H1 (cell line): ENCODE data around the gene RAN.

ENCODE experiments used
- CBX8 ChIP-seq: fragments of 300-800, 300-1000 bp; sonication (generic); IDR thresholded peaks from 2 replicates; pipeline ENCODE4 v1.7.1; 2016; ENCODE audit warnings: low read depth, low read length, borderline replicate concordance
- CTCF ChIP-seq, 3 experiments: IDR thresholded peaks; 1 replicate in 2 of 3; 2 replicates in 1 of 3; pipeline versions ENCODE4 v1.5.1 to v1.6.1; 2011; ENCODE audit warnings: low read length in 3 of 3, mild to moderate bottlenecking in 3 of 3, inconsistent platforms in 2 of 3, low read depth in 1 of 3, moderate library complexity in 1 of 3; ENCODE audit not compliant: insufficient read depth in 1 of 3; ENCODE audit errors: control extremely low read depth in 1 of 3
- EZH2 ChIP-seq: fragments of 200-600 bp; sonication (generic); IDR thresholded peaks from 2 replicates; pipeline ENCODE4 v1.7.1; 2012; ENCODE audit warnings: low read depth, mild to moderate bottlenecking, moderate library complexity, low read length, inconsistent platforms; ENCODE audit not compliant: severe bottlenecking
- GABPA ChIP-seq: IDR thresholded peaks from 2 replicates; pipeline ENCODE4 v1.6.1; 2011; ENCODE audit warnings: mild to moderate bottlenecking, low read length, moderate library complexity, borderline replicate concordance; ENCODE audit not compliant: insufficient read depth
- HDAC6 ChIP-seq: IDR thresholded peaks from one replicate; pipeline ENCODE4 v1.7.1; 2012; ENCODE audit warnings: low read depth, mild to moderate bottlenecking, inconsistent platforms, low read length, moderate library complexity
- JUND ChIP-seq: IDR thresholded peaks from 2 replicates; pipeline ENCODE4 v1.6.1; 2011; ENCODE audit warnings: mild to moderate bottlenecking, improper control_type of control experiment, low read length
- MAX ChIP-seq: IDR thresholded peaks from 2 replicates; pipeline ENCODE4 v1.6.1; 2012; ENCODE audit warnings: inconsistent platforms
- POLR2A ChIP-seq, 2 experiments: IDR thresholded peaks; 1 replicate in 1 of 2; 2 replicates in 1 of 2; pipeline ENCODE4 v1.6.1; 2011; ENCODE audit warnings: low read depth in 2 of 2, low read length in 2 of 2, mild to moderate bottlenecking in 2 of 2; ENCODE audit errors: control extremely low read depth in 1 of 2
- POLR2AphosphoS5 ChIP-seq: IDR thresholded peaks from 2 replicates; pipeline ENCODE4 v1.6.1; 2011; ENCODE audit warnings: low read depth, low read length
- SIN3A ChIP-seq, 2 experiments: IDR thresholded peaks in 1 of 2; conservative IDR thresholded peaks in 1 of 2; 2 replicates each; pipeline ENCODE4 v1.6.1; 2011 to 2012; ENCODE audit warnings: low read length in 2 of 2, improper control_type of control experiment in 1 of 2, low read depth in 1 of 2, mild to moderate bottlenecking in 1 of 2
- TAF1 ChIP-seq: IDR thresholded peaks from 2 replicates; pipeline ENCODE4 v1.6.1; 2011; ENCODE audit warnings: mild to moderate bottlenecking, low read depth, low read length
- ZNF274 ChIP-seq: IDR thresholded peaks from 2 replicates; pipeline ENCODE4 v1.7.0; 2012; ENCODE audit warnings: low read length, borderline replicate concordance; ENCODE audit errors: extremely low read depth

DNA sequence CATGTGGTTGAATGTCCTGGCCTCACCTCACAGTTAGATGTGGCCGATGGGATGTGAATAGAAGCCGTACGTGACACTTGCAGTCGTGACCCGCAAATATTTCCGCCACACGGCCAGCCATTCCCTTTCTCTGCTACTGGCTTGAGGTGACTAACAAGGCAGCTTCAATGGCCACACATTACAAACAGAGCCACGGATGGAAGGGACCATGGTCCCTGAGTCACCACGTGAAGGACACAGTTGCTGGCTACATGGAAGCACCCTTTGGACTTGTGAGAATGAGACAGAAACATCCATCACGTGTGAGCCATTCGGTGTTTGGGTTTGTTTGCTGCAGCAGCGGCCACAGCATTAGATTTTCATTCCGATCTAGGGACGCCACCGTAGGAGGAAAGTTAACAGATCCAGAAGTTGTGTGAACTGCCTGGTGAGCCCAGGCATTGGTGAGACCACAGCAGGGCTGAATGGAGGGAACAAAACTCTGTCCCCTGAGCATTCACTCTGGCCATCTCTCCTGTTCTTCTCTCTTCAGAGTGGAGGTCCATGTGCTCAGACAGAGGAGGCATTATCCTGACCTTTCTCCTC lies 48.3 kb downstream of the RAN start:
- TF ChIP-seq TAF1 (no peak), CBX8 (no peak), JUND (no peak), MAX (no peak), CTCF (IDR thresholded peaks at IDR 0.05; ENCODE audit: control extremely low read depth in 1 of 3, insufficient read depth in 1 of 3, low read depth in 1 of 3, low read length in 3 of 3) (no peak), ZNF274 (no peak), POLR2AphosphoS5 (no peak), POLR2A (IDR thresholded peaks at IDR 0.05; ENCODE audit: control extremely low read depth in 1 of 2, low read depth in 2 of 2, low read length in 2 of 2) (no peak), HDAC6 (no peak), GABPA (no peak), SIN3A (conservative IDR thresholded peaks at IDR 0.05 in 1 of 2, IDR thresholded peaks at IDR 0.05 in 1 of 2; ENCODE audit: low read depth in 1 of 2, low read length in 2 of 2) (no peak), EZH2 (no peak)
